ACC112 (cell line): ENCODE measurements around the gene THAP3.
"Not testable (repeated sequence)": the region's sequence is repeated elsewhere in the genome, so short reads cannot be mapped to it uniquely, and the experiment has no call there.

ENCODE experiments used
- H2AFZ ChIP-seq: fragments of 200-600 bp; sonication (generic); one replicate; pipeline ENCODE4 v1.6.0; 2017; ENCODE audit warnings: antibody characterized with exemption, low read length; ENCODE audit not compliant: unreplicated experiment
- H3K27ac ChIP-seq: fragments of 200-600 bp; sonication (generic); 2 replicates; pipeline ENCODE4 v1.5.1; 2014; ENCODE audit warnings: low read depth, mild to moderate bottlenecking, antibody characterized with exemption, low read length, moderate library complexity
- H3K27me3 ChIP-seq: fragments of 200-600 bp; sonication (generic); 2 replicates; pipeline ENCODE4 v1.6.1; 2014; ENCODE audit warnings: mild to moderate bottlenecking, antibody characterized with exemption, low read length, moderate library complexity, mixed read lengths; ENCODE audit not compliant: insufficient read depth
- H3K36me3 ChIP-seq: fragments of 200-600 bp; sonication (generic); 2 replicates; pipeline ENCODE4 v1.6.1; 2016; ENCODE audit warnings: mild to moderate bottlenecking, antibody characterized with exemption, low read length, moderate library complexity, mixed read lengths; ENCODE audit not compliant: insufficient read depth
- H3K4me1 ChIP-seq: fragments of 200-600 bp; sonication (generic); one replicate; pipeline ENCODE4 v1.6.1; 2016; ENCODE audit warnings: low read length, mixed read lengths; ENCODE audit not compliant: insufficient read depth, unreplicated experiment, control insufficient read depth
- H3K4me3 ChIP-seq: fragments of 200-600 bp; sonication (generic); 2 replicates; pipeline ENCODE4 v1.5.1; 2014; ENCODE audit warnings: mild to moderate bottlenecking, low read depth, low read length
- H3K79me2 ChIP-seq: fragments of 200-600 bp; sonication (generic); one replicate; pipeline ENCODE4 v1.6.0; 2016; ENCODE audit warnings: low read length; ENCODE audit not compliant: control insufficient read depth, unreplicated experiment, insufficient read depth

Gene THAP3

GRCh38 chr1:6627841-6628545 is 3.3 kb downstream of the THAP3 start:
- Histone ChIP-seq H3K4me1 (peaks cover 7% of the 10 kb centered on the region), H3K79me2 (peaks cover 29% of the 10 kb centered on the region), H3K36me3 (peaks cover 11% of the 10 kb centered on the region; the same call in 1 of the 2 replicates), H2AFZ (no peak overlapping the region), H3K4me3 (no peak overlapping the region), H3K27ac (no peak overlapping the region), H3K27me3 (no peaks in the 10 kb centered on the region)

- Histone ChIP-seq H3K79me2 (peaks cover 29% of the 10 kb centered on the region), H3K36me3 (peaks cover 8% of the 10 kb centered on the region; the same call in 1 of the 2 replicates), H3K4me3 (no peak overlapping the region), H3K4me1 (peaks cover 6% of the 10 kb centered on the region), H3K27ac (no peak overlapping the region), H3K27me3 (no peaks in the 10 kb centered on the region), H2AFZ (no peak overlapping the region)
These were observed 4.4 kb downstream of the THAP3 start for GRCh38 chr1:6628971-6629479.

GRCh38 chr1:6630027-6630426 is 5.4 kb downstream of the THAP3 start:
- peaks cover 7% of the 10 kb centered on the region; the same call in 1 of the 2 replicates for H3K36me3 ChIP-seq
- peaks cover 29% of the 10 kb centered on the region for H3K79me2 ChIP-seq
- H3K4me1 ChIP-seq: no peaks in the 10 kb centered on the region
- H2AFZ ChIP-seq: no peak overlapping the region
- no peak overlapping the region for H3K4me3 ChIP-seq
- H3K27me3 ChIP-seq: no peaks in the 10 kb centered on the region
- no peak overlapping the region for H3K27ac ChIP-seq

GRCh38 chr1:6631058-6631457 is 6.4 kb downstream of the THAP3 start:
- no peak overlapping the region for H2AFZ ChIP-seq
- no peaks in the 10 kb centered on the region for H3K4me1 ChIP-seq
- H3K27me3 ChIP-seq: no peaks in the 10 kb centered on the region
- no peak overlapping the region for H3K27ac ChIP-seq
- H3K36me3 ChIP-seq: peaks cover 7% of the 10 kb centered on the region; the same call in 1 of the 2 replicates
- peaks cover 25% of the 10 kb centered on the region for H3K79me2 ChIP-seq
- H3K4me3 ChIP-seq: no peak overlapping the region

GRCh38 chr1:6632588-6633514 is 8.2 kb downstream of the THAP3 start:
- H2AFZ ChIP-seq: no peak overlapping the region
- H3K27ac ChIP-seq: no peak overlapping the region
- peaks cover 3% of the 10 kb centered on the region for H3K4me1 ChIP-seq
- H3K36me3 ChIP-seq: peaks cover 13% of the 10 kb centered on the region; the same call in 1 of the 2 replicates
- H3K27me3 ChIP-seq: no peaks in the 10 kb centered on the region
- peaks cover 8% of the 10 kb centered on the region for H3K79me2 ChIP-seq
- no peak overlapping the region for H3K4me3 ChIP-seq

GRCh38 chr1:6634371-6635052 is 9.8 kb downstream of the THAP3 start:
- no peaks in the 10 kb centered on the region for H3K27me3 ChIP-seq

GRCh38 chr1:6635161-6635909 is 10.7 kb downstream of the THAP3 start:
- peaks cover 6% of the 10 kb centered on the region for H3K4me1 ChIP-seq
- no peak overlapping the region for H2AFZ ChIP-seq
- no peak overlapping the region for H3K27ac ChIP-seq
- H3K79me2 ChIP-seq: no peaks in the 10 kb centered on the region
- H3K4me3 ChIP-seq: no peak overlapping the region
- H3K27me3 ChIP-seq: no peaks in the 10 kb centered on the region
- H3K36me3 ChIP-seq: peaks cover 11% of the 10 kb centered on the region; the same call in 1 of the 2 replicates

More at GRCh38 chr1:6634371-6635052, 9.8 kb downstream of the THAP3 start:
- Histone ChIP-seq H3K4me3 (no peak overlapping the region), H3K79me2 (no peaks in the 10 kb centered on the region), H3K4me1 (peaks cover 6% of the 10 kb centered on the region), H2AFZ (no peak overlapping the region), H3K27ac (no peak overlapping the region), H3K36me3 (peaks cover 8% of the 10 kb centered on the region; the same call in 1 of the 2 replicates)

GRCh38 chr1:6635910-6636760 is 11.5 kb downstream of the THAP3 start:
- Histone ChIP-seq H3K36me3 (peaks cover 11% of the 10 kb centered on the region; the same call in 1 of the 2 replicates), H3K79me2 (no peaks in the 10 kb centered on the region), H3K27ac (no peak overlapping the region), H3K4me3 (no peak overlapping the region), H2AFZ (no peak overlapping the region), H3K27me3 (no peaks in the 10 kb centered on the region), H3K4me1 (peaks cover 6% of the 10 kb centered on the region)

- H3K27ac ChIP-seq, H3K79me2 ChIP-seq, H3K4me3 ChIP-seq, H3K4me1 ChIP-seq, H3K27me3 ChIP-seq, H2AFZ ChIP-seq: not testable (repeated sequence)
- H3K36me3 ChIP-seq: peaks cover 11% of the 10 kb centered on the region; the same call in 1 of the 2 replicates
These were observed 12.1 kb downstream of the THAP3 start for GRCh38 chr1:6636778-6637177.
